IPS-18c (cell line): ENCODE measurements around the gene MUC3A.
"Not testable (repeated sequence)": the region's sequence is repeated elsewhere in the genome, so short reads cannot be mapped to it uniquely, and the experiment has no call there.

Experiments used
- H3K4me3 ChIP-seq: 2 replicates; pipeline ENCODE4 v1.7.0; 2013; ENCODE audit warnings: low read depth, mild to moderate bottlenecking, low read length, moderate library complexity; ENCODE audit not compliant: insufficient read depth
- H3K9me3 ChIP-seq: one replicate; pipeline ENCODE4 v1.6.1; 2013; ENCODE audit warnings: mild to moderate bottlenecking, low read length, moderate library complexity; ENCODE audit not compliant: control insufficient read depth, insufficient read depth

Gene MUC3A

GRCh38 chr7:100992280-100992679, 42.9 kb downstream of the MUC3A start:
- H3K4me3 ChIP-seq: not testable (repeated sequence)

GRCh38 chr7:100994671-100995070, 45.3 kb downstream of the MUC3A start:
- not testable (repeated sequence) for H3K4me3 ChIP-seq, H3K9me3 ChIP-seq

More at GRCh38 chr7:100992280-100992679, 42.9 kb downstream of the MUC3A start:
- H3K9me3 ChIP-seq: not testable (repeated sequence)

GRCh38 chr7:100998530-100998929, 49.2 kb downstream of the MUC3A start:
- not testable (repeated sequence) for H3K4me3 ChIP-seq, H3K9me3 ChIP-seq

DNA sequence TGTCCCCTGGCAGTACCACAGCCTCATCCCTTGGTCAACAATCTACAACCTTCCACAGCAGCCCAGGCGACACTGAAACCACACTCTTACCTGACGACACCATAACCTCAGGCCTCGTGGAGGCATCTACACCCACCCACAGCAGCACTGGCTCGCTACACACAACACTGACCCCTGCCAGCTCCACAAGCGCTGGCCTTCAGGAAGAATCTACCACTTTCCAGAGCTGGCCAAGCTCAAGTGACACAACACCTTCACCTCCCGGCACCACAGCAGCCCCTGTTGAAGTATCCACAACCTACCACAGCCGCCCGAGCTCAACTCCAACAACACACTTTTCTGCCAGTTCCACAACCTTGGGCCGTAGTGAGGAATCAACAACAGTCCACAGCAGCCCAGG, 50.0 kb downstream of the MUC3A start:
- not testable (repeated sequence) for H3K9me3 ChIP-seq, H3K4me3 ChIP-seq

GRCh38 chr7:101000025-101000424, 50.7 kb downstream of the MUC3A start:
- not testable (repeated sequence) for H3K9me3 ChIP-seq, H3K4me3 ChIP-seq

- H3K4me3 ChIP-seq, H3K9me3 ChIP-seq: not testable (repeated sequence)
Observed at GRCh38 chr7:101002333-101002732, 53.0 kb downstream of the MUC3A start.

- not testable (repeated sequence) for H3K9me3 ChIP-seq, H3K4me3 ChIP-seq
Observed at GRCh38 chr7:101007361-101007760, 58.0 kb downstream of the MUC3A start.

DNA sequence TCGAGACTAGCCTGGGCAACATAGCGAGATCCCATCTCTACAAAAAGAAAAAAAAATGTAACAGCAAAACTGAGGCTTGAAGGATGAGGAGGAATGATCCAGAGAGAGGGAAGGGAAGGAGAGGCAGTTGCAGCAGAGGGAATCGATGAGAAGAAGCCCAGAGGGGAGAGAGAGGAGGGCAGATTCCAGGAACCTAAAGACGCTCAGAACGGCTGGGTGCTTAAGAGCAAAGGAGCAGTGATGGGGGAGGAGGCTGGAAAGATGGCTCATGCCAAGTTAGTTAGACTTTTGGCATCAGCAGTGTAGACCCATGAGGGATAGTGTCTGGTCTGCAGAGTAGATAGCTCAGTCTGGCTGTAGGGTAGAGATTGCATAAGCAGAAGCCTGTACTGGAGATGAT, 60.3 kb downstream of the MUC3A start:
- Histone ChIP-seq H3K9me3 (no peaks in the 10 kb centered on the region), H3K4me3 (no peak overlapping the region)

GRCh38 chr7:101012931-101013330, 63.6 kb downstream of the MUC3A start:
- Histone ChIP-seq H3K4me3 (no peak overlapping the region), H3K9me3 (no peaks in the 10 kb centered on the region)

GRCh38 chr7:101015626-101016025, 66.3 kb downstream of the MUC3A start:
- H3K4me3 ChIP-seq: no peak overlapping the region

DNA sequence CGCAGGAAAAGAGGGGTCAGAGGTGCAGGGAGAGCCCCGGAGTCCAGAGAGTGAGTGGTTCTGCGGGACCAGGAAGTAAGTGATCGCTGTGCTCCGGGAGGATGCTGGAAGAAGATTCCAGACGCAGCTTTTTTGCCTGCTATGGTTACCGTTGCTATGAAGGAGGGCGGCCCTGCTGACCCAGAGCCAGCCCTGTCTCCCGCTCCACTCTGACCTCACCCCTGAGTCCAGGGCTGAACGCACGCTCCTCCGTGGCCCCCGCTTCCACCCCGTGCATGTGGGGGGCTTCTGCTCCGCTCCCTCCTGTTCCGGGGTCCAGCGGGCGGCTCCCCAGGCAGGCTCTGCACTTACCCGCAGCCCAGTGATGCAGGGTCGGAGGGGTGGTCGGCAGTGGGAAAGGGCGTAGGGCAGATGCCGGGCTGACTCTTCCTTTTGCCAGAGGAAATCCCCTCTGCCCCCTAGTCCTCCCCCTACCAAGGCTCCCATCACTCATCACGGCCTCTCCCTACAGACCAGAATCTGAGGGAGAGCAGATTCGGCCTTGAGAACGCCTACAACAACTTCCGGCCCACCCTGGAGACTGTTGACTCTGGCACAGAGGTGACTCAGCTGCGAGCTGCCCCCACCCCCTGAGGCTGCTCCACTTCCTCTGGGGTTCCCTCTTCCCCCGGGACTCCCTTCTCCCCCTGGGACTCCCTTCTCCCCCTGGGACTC, 67.9 kb downstream of the MUC3A start:
- peak overlapping the region; percentile 73 for H3K4me3 ChIP-seq
- no peaks in the 10 kb centered on the region for H3K9me3 ChIP-seq

More at GRCh38 chr7:101015626-101016025, 66.3 kb downstream of the MUC3A start:
- no peaks in the 10 kb centered on the region for H3K9me3 ChIP-seq
